ENCODE results near the gene DHRS7. TPM values are rescaled to one million over a fixed set of nuclear protein-coding genes. Genes with fewer than 3 reads are reported as not detected.

Gene DHRS7
- total and polyA plus RNA-seq, 2 of the 8 experiments (the other 6 are each of a cell fraction or from before 2014, with no cell fraction given): 10.8 to 27.5 TPM

GRCh38 chr14:60183138-60183537 lies 17.9 kb upstream of the DHRS7 start:
- Histone ChIP-seq H3K4me2 (ENCODE audit: insufficient read depth in 1 of 2, low read depth in 2 of 2, low read length in 2 of 2) (no peak overlapping the region), H2BK5ac (ENCODE audit: low read depth, low read length) (no peak overlapping the region), H2BK12ac (ENCODE audit: low read depth, low read length) (no peak overlapping the region), H3K36me3 (ENCODE audit: control insufficient read depth in 2 of 4, insufficient read depth in 4 of 4, low read length in 3 of 4) (no peaks in the 10 kb centered on the region), H3K27me3 (replicated peaks in 1 of 4; ENCODE audit: control insufficient read depth in 3 of 4, extremely low read depth in 1 of 4, insufficient read depth in 3 of 4, low read length in 3 of 4) (no peaks in the 10 kb centered on the region), H3K4ac (replicated peaks; ENCODE audit: insufficient read length, low read depth, low read length) (no peak overlapping the region), H4K5ac (ENCODE audit: insufficient read length, low read depth, low read length) (no peak overlapping the region), H2AK5ac (ENCODE audit: low read depth, low read length) (no peak overlapping the region), H2BK120ac (replicated peaks; ENCODE audit: low read depth, low read length) (no peak overlapping the region), H3K79me2 (ENCODE audit: control insufficient read depth in 1 of 2, insufficient read depth in 2 of 2, low read length in 2 of 2) (no peaks in the 10 kb centered on the region), H3K27ac (ENCODE audit: low read depth, low read length) (no peak overlapping the region), H3K56ac (replicated peaks; ENCODE audit: insufficient read length, low read depth, low read length) (no peak overlapping the region), H2BK20ac (ENCODE audit: low read length) (no peak overlapping the region), H3K23me2 (ENCODE audit: low read depth, low read length) (no peaks in the 10 kb centered on the region), H2AFZ (ENCODE audit: low read length) (no peak overlapping the region; the same call in 1 of the 2 replicates), H3K9me3 (ENCODE audit: insufficient read depth in 2 of 2, low read depth in 1 of 2, low read length in 1 of 2) (peaks cover 0 to 5% of the 10 kb centered on the region in 2 experiments; a peak in 1 of 4 replicates), H4K8ac (ENCODE audit: extremely low read depth, insufficient read depth, low read length) (no peak overlapping the region), H3K4me3 (ENCODE audit: extremely low read depth in 1 of 4, insufficient read depth in 2 of 4, low read depth in 3 of 4, low read length in 4 of 4) (no peak overlapping the region), H3K18ac (ENCODE audit: extremely low read depth, low read length) (no peak overlapping the region), H3K23ac (ENCODE audit: insufficient read length) (no peak overlapping the region), H3K4me1 (replicated peaks in 1 of 4; ENCODE audit: control insufficient read depth in 3 of 4, insufficient read depth in 4 of 4, low read length in 3 of 4) (peaks cover 0 to 3% (median 0%) of the 10 kb centered on the region in 4 experiments; a peak in 1 of 7 replicates), H3K9ac (replicated peaks in 1 of 4; ENCODE audit: extremely low read depth in 1 of 4, low read depth in 3 of 4, low read length in 3 of 4) (no peak overlapping the region), H3K14ac (ENCODE audit: insufficient read length) (no peak overlapping the region), H2BK15ac (ENCODE audit: low read length) (no peak overlapping the region), H3K79me1 (ENCODE audit: low read depth, low read length) (no peaks in the 10 kb centered on the region), H4K91ac (replicated peaks; ENCODE audit: insufficient read length, low read length) (no peak overlapping the region), H4K20me1 (replicated peaks in 1 of 2; ENCODE audit: control insufficient read depth in 1 of 2, insufficient read depth in 2 of 2, low read length in 2 of 2) (no peaks in the 10 kb centered on the region)
- ChIA-PET CTCF (ENCODE audit: partially characterized antibody) (interaction anchor here (0.6 to 8.4 kb wide), 21 partner anchors 8 to 671 kb away, joined by 3 to 80 read pairs (median 4); partner anchors contain the start of genes DHRS7, PPM1A and SIX6), POLR2A (ENCODE audit: partially characterized antibody) (interaction anchor here (1.0 kb wide), 1 partner anchor 15 kb away, joined by 3 read pairs; no protein-coding TSS in a partner anchor)
- no peak for FAIRE-seq
- WGBS, 2 experiments (ENCODE audit: extremely low coverage in 1 of 2, insufficient coverage in 1 of 2, insufficient read length in 1 of 2, insufficient replicate concordance in 2 of 2, low coverage in 1 of 2, low lambda C conversion rate in 2 of 2, missing lambda C conversion rate in 1 of 2): 83% methylated on average over 3 of the region's 3 CpGs; no CpG with 5 or more reads in 1 of the 2 experiments
- TF ChIP-seq ASH2L (IDR thresholded peaks at IDR 0.05; ENCODE audit: low read length): no peak
- no peak for TF ChIP-seq ATF2 (IDR thresholded peaks at IDR 0.05; ENCODE audit: low read length)
- TF ChIP-seq KDM5A (IDR thresholded peaks at IDR 0.05; ENCODE audit: low read length): no peak
- no peak for TF ChIP-seq MAX (IDR thresholded peaks at IDR 0.05)
- no peak for TF ChIP-seq SP4 (IDR thresholded peaks at IDR 0.05; ENCODE audit: low read length)
- TF ChIP-seq TEAD4 (IDR thresholded peaks at IDR 0.05; ENCODE audit: low read depth, low read length): no peak
- TF ChIP-seq PHF8 (conservative IDR thresholded peaks at IDR 0.05; ENCODE audit: low read depth, low read length): no peak
- no peak for TF ChIP-seq POLR2AphosphoS5 (IDR thresholded peaks at IDR 0.05; ENCODE audit: low read depth, low read length)
- no peak for TF ChIP-seq JUND (IDR thresholded peaks at IDR 0.05; ENCODE audit: low read length)
- TF ChIP-seq E2F6 (IDR thresholded peaks at IDR 0.05): no peak
- TF ChIP-seq EGR1 (IDR thresholded peaks at IDR 0.05; ENCODE audit: borderline replicate concordance, low read depth, low read length): no peak
- no peak for TF ChIP-seq CBX8 (IDR thresholded peaks at IDR 0.05; ENCODE audit: borderline replicate concordance, low read depth, low read length)
- no peak for TF ChIP-seq SIRT6 (IDR thresholded peaks at IDR 0.05; ENCODE audit: low read length)
- no peak for DNase-seq (ENCODE audit: low read depth in 1 of 2, low spot score in 2 of 2)
